SJCRH30 (cell line): Measurements from ENCODE around the gene ZFP92. TPM values are rescaled to one million over a fixed set of nuclear protein-coding genes. Genes with fewer than 3 reads are reported as not detected.
A peak's percentile ranks its signal among the peaks of the same experiment; 100 is the strongest.
"Not testable (repeated sequence)": the region's sequence is repeated elsewhere in the genome, so short reads cannot be mapped to it uniquely, and the experiment has no call there.

Source experiments
- DNase-seq, 2 experiments: peaks; one replicate each; pipeline ENCODE4 v3.0.0-alpha.2; 2015 to 2020
- H3K27ac ChIP-seq: fragments of 250-450 bp; sonication (Bioruptor Pico); 2 replicates; pipeline ENCODE4 v1.5.1; 2020; ENCODE audit warnings: mild to moderate bottlenecking, moderate library complexity
- H3K27me3 ChIP-seq: fragments of 250-450 bp; sonication (Bioruptor Pico); 2 replicates; pipeline ENCODE4 v1.5.1; 2020; ENCODE audit warnings: mild to moderate bottlenecking, moderate library complexity
- H3K36me3 ChIP-seq: fragments of 250-450 bp; sonication (Bioruptor Pico); 2 replicates; pipeline ENCODE4 v1.5.1; 2020; ENCODE audit warnings: mild to moderate bottlenecking, moderate library complexity
- H3K4me1 ChIP-seq: fragments of 250-450 bp; sonication (Bioruptor Pico); 2 replicates; pipeline ENCODE4 v1.5.1; 2020; ENCODE audit warnings: mild to moderate bottlenecking, moderate library complexity
- H3K4me3 ChIP-seq: fragments of 250-450 bp; sonication (Bioruptor Pico); 2 replicates; pipeline ENCODE4 v1.5.1; 2020; ENCODE audit warnings: mild to moderate bottlenecking, moderate library complexity
- H3K9me3 ChIP-seq: fragments of 250-450 bp; sonication (Bioruptor Pico); replicated peaks from 2 replicates; pipeline ENCODE4 v1.5.1; 2020; ENCODE audit warnings: mild to moderate bottlenecking, moderate library complexity
- total RNA-seq: library from RNA; depleted of rRNA; stranded (reverse); fragments of >200 nt; shearing (Covaris generic); gene quantifications from 2 replicates; pipeline ENCODE4 v1.2.3, GENCODE V29; 2014

Gene ZFP92
- total RNA-seq, 1 experiment from 2014 or later: not detected

DNA sequence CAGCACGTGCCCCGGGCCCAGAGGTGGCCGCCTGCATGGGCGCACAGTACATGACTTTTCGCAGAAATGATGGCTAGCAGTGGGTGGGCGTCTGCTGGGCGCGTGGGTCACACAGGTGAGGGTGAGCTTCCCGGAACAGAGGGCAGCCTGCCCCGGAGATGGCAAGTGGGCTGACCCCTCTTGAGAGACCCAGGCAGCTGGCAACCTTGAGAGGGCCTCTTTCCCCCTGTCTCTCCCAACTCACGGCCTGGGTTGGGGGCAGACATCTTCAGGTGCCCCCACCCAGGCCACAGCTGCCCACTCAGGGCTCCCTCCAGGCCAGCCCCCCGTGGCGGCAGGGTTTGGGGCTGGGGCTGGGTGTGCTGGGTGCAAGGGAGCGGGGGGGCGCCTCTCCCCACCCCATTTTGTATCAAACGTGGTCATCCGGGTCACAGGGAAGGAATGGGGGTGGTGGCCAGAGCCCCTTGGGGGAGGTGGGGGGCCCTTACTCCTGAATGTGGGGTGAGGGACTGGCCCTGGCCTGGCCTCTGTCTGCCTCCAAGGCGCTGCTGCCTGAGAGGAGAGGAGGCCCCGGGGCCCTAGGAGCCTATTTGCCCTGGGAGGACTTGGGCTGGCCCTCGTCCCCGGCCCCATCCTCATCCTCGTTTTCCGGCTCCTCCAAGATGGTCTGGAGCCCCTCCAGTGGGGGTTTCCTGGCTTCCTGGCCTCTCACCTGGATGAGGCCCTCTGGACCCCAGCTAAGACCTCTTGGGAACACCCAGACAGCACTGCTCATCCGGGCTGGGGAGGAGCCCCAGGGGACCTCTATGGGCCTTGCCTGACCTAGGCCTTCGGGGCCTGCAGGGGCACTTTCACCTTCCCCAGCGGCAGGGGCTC lies 14.7 kb upstream of the ZFP92 start:
- no peaks in the 10 kb centered on the region for H3K4me1 ChIP-seq
- no peaks in the 10 kb centered on the region for H3K9me3 ChIP-seq
- H3K36me3 ChIP-seq: no peaks in the 10 kb centered on the region
- DNase-seq: no peak
- no peak overlapping the region for H3K4me3 ChIP-seq
- H3K27ac ChIP-seq: no peak overlapping the region
- no peaks in the 10 kb centered on the region for H3K27me3 ChIP-seq

DNA sequence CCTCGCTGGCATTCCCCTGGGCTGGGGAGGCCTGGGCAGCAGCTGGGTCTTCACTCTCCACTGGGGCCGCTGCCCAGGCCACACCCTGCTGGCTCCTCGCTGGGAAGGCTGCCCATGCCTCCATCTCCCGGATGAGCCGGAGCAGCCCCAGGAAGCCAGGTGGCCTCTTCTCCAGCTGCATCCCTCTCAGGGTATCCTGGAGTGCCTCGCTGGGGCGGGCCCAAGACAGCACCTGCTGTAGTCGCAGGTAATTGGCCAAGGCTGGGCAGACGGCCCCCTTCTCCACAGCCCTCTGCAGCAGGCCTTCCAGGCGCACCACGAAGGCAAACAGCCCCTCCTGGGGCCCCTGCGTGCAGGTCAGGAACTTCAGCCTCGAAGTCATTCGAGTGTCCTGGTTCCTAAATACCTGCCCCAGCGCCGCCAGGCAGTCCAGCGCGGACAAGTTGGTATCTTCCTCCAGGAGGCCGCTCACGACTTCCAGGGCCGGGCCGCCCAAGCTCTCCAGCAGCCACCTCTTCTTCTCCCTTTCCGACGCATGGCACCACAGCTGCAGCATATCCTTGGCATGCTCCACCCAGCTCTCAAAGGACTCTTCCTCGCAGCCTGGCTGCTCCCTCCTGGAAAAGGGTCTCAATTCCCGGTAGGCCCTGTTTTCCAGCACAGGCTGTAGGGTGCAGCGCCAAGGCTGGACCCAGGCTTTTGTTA lies 13.9 kb upstream of the ZFP92 start:
- no peaks in the 10 kb centered on the region for H3K27me3 ChIP-seq
- H3K9me3 ChIP-seq: no peaks in the 10 kb centered on the region
- no peak overlapping the region for H3K27ac ChIP-seq
- no peak for DNase-seq
- no peaks in the 10 kb centered on the region for H3K36me3 ChIP-seq
- no peaks in the 10 kb centered on the region for H3K4me1 ChIP-seq
- no peak overlapping the region for H3K4me3 ChIP-seq

DNA sequence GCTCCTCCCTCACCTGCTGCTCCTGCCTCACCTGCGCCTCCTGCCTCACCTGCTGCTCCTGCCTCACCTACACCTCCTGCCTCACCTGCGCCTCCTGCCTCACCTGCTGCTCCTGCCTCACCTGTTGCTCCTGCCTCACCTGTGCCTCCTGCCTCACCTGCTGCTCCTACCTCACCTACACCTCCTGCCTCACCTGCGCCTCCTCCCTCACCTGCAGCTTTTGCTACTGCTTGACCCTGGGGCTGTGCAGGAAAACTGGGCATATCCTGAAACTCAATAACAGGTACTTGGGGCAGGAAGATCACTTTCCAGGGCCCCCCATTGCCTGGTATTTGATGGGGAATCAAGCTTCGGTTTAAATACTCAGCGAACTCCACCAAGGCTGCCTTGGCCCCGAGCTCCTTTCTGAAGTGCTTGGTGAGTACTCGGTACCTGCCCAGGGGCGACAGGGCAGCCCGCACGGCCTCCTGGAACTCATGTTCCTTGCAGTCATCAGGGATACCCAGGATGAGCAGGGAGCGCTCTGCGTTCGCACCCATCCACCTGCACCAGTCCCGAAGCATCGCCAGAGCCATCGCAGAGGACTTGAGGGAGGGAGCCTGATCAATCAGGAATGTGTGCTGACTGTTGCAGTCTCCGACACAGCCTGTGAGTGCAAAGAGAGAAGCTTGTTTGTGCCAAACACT lies 12.9 kb upstream of the ZFP92 start:
- no peak for DNase-seq
- H3K27me3 ChIP-seq: no peaks in the 10 kb centered on the region
- no peak overlapping the region for H3K4me3 ChIP-seq
- no peaks in the 10 kb centered on the region for H3K4me1 ChIP-seq
- H3K9me3 ChIP-seq: no peaks in the 10 kb centered on the region
- no peaks in the 10 kb centered on the region for H3K36me3 ChIP-seq
- H3K27ac ChIP-seq: no peak overlapping the region

DNA sequence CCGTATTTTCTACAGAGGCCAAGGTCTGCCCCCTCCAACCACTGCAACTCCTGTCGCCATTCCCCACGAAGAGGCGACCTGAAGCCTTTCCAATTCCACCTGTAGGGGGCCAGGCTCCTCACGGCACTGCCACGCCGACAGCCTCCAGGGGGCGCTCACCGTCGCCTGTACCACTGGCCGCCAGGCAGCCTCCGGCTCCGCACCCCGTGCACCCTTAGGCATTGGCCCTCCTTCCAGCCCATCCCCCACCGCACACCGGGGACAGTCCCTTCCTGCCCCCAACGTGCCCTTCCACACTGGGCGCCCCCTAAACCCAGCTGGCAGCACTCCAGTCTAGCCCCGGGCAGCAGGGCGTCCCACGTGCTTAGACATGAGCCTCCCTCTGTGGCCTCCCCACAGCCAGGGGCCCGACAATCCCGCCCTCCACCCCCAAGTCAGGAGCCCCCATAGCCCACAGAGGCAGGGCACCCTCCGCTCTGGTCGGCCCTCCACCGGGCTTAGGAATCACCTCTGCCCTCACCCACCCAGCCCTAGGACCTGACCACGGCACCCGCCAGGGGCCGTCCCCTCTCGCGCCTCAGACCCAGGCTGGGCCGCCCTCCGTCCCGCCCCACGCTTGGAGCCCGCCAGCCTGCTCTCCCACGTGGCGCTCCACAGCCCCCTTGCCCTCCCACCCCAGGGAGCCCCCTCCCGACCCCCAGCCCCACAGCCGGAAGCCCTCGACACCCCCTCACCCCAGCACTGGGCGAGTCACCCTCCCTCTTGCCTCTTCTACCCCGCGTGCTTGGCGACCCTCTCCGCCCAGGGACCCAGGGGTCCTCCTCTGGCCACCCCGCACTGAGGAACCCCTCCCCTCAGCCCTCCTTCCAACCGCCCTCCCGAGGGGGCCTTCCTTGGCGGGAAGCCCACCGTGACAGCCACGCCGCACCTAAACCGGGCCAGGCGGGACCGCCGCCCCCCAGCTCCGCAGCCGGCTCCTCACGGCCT lies 10.8 kb upstream of the ZFP92 start:
- peak; percentile 24 to 51 for DNase-seq
- H3K27me3 ChIP-seq: no peaks in the 10 kb centered on the region
- H3K36me3 ChIP-seq: no peaks in the 10 kb centered on the region
- no peak overlapping the region for H3K4me3 ChIP-seq
- no peak overlapping the region for H3K27ac ChIP-seq
- no peaks in the 10 kb centered on the region for H3K4me1 ChIP-seq
- H3K9me3 ChIP-seq: no peaks in the 10 kb centered on the region

DNA sequence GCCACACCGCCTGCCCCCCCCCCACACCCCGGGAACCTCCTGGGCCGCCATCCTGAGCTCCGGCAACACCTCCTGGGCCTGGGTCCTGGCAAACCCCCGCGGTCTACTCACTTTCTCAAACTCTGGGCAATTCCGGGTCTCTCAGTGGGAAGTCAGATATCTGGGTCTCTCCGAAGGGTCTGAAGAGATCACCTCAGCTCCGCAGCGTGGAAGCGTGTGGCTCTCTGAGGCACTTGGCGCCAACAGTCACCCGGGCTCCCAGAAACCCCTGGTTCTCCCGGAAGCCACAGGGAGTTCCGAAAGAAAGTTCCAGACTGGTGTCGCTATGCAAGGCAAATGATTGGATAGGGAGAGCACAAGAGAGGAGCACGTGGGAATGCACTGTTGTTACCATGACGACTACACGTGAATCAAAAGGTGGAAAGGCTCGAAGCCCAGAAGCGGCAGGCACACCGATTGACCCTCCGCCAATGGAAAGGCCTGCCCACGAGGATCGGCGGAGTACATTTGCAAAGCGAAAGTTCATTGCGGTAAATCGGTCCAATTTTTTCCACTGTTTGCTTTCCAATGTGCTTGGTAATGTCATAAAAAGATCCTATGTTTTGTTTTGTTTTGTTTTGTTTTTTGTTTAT lies 10.0 kb upstream of the ZFP92 start, which contains the start of gene PNMA6E:
Gene PNMA6E, minus strand, starts transcription at position 218 of the 632 bp plus-strand sequence. CDS start 2,501 bp downstream, outside the sequence.
- no peaks in the 10 kb centered on the region for H3K36me3 ChIP-seq
- no peaks in the 10 kb centered on the region for H3K27me3 ChIP-seq
- H3K27ac ChIP-seq: no peak within 1 kb of the TSS
- H3K4me1 ChIP-seq: no peaks in the 10 kb centered on the region
- no peaks in the 10 kb centered on the region for H3K9me3 ChIP-seq
- DNase-seq: no peak
- no peak within 1 kb of the TSS for H3K4me3 ChIP-seq

DNA sequence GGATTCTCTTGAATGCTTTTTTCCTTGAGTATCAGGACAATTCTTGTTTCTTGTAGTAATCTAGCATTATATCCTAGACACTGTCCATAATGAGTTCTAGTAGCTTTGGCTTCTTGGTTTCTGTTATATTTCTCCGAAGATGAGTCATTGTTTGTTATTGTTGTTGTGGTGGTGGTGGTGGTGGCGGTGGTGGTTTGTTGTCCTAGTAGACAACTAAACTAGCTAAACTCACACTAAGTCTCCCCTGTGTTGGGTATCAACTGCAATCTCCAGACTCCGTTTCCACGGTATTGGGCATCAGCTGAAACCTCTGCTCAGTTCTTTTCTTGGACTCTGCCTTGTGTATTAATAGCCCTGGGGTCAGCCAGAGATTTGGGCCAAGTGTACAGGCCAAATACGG lies 6.9 kb upstream of the ZFP92 start:
- H3K27me3 ChIP-seq, H3K9me3 ChIP-seq, H3K36me3 ChIP-seq, H3K4me1 ChIP-seq, H3K27ac ChIP-seq, DNase-seq, H3K4me3 ChIP-seq: not testable (repeated sequence)

DNA sequence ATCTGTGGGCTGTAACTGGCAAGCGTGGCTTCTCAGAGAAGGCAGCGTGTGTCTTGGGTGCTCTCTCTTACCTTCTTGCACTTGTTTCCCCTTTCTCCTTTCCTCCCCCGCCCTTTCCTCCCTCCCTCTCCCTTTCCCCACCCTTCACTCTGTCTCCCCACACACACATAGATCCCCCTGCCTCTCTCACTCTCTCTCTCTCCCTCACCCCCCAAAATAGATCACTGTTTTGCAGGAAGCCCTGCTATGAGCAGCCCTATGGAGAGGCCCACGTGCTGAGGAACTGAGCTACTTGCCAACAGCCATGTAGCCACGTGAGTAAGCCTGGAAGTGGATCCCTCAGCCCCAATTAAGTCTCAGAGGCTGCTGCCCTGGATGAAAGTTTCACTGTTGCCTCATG lies 5.8 kb upstream of the ZFP92 start:
- Histone ChIP-seq H3K4me3 (no peak overlapping the region), H3K9me3 (no peaks in the 10 kb centered on the region), H3K27me3 (no peaks in the 10 kb centered on the region), H3K27ac (no peak overlapping the region), H3K36me3 (no peaks in the 10 kb centered on the region), H3K4me1 (no peaks in the 10 kb centered on the region)
- DNase-seq: no peak

DNA sequence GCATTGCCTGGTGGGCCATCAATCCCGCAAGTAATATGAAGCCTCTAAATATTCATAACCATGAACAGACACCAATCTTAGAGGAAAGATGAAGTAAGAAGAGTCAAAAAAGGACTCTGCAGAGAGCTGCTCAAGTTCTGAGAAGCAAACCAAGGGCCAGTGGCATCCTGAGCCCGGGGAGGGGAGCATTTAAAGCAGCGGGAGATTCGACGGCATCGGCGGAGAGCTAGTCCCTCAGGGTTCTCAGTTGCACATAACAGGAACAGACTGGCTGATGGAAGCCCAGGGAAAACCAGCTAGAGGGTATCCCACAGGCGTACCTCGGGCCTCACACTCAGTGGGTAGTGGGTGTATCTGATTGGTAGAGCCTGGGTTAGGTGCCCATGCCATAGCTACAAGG lies 5.3 kb upstream of the ZFP92 start:
- Histone ChIP-seq H3K4me1 (no peaks in the 10 kb centered on the region), H3K36me3 (no peaks in the 10 kb centered on the region)
- no peak for DNase-seq

DNA sequence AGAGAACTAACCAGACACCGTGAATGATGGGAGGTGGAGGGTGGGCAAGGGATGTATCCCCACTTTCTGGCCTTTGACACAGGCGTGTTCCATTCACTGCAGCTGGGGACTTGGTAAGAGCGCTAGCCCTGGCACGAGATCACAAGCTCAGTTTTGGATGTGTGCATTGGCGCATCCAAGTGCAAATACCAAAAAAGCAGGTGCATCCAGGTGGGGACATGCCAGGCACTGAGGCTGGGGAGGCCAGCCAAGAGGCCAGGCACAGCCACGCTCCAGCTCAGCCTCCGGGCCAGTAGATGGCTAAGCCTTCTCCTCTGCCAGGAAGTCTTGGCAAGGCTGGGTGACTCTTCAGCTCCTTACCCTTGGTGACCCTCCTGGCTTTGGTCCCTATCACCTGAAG lies 4.4 kb upstream of the ZFP92 start:
- Histone ChIP-seq H3K36me3 (no peaks in the 10 kb centered on the region), H3K9me3 (no peaks in the 10 kb centered on the region), H3K27me3 (no peaks in the 10 kb centered on the region), H3K4me1 (no peaks in the 10 kb centered on the region), H3K4me3 (no peak overlapping the region), H3K27ac (no peak overlapping the region)
- no peak for DNase-seq

More for the DNA sequence above, 5.3 kb upstream of the ZFP92 start:
- Histone ChIP-seq H3K27me3 (no peaks in the 10 kb centered on the region), H3K4me3 (no peak overlapping the region), H3K9me3 (no peaks in the 10 kb centered on the region), H3K27ac (no peak overlapping the region)

DNA sequence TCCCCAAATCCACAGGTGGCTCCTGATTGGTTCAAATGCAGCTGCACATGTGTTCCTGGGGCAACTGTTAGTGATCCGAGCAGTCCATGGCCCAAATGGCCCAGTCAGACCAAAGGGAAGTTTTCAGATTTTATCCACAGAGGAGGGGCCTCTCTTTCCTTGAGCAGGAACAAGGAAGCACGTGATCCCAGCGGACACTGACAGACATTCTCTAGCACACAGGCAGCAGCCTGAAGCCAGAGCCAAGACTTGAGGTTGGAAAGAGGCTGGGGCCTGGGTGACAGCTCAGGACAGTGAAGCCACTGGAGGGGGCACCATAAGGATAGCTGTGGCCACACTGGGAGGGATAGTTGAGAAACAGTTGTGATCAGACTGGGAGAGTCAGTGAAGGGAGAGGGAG lies 3.5 kb upstream of the ZFP92 start:
- H3K36me3 ChIP-seq: no peaks in the 10 kb centered on the region
- no peaks in the 10 kb centered on the region for H3K4me1 ChIP-seq
- H3K4me3 ChIP-seq: no peak overlapping the region
- H3K9me3 ChIP-seq: no peaks in the 10 kb centered on the region
- H3K27ac ChIP-seq: no peak overlapping the region
- no peak for DNase-seq
- H3K27me3 ChIP-seq: no peaks in the 10 kb centered on the region

DNA sequence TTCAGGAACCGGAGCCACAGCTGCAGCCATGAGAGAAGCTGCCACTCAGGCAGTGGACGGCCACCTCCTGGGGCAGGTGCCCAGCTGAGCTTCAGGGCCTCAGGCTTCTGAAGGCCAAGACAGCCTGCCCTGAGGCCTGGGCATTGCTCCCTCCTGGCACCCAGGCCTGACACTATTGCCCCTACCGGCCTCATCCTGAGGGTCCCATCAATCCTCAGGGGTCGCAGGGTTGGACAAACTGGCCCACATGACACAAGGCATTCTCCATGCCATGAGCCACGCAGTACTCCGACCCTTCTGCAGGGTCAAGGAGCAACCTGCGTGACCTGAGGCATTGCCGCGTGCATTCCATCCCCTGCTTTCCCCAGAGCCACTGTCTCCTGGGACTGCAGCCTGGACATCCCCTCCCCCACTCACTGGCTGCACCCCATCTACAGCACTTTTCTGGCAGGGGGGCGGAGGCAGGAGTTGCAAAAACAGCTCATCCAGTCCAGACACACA lies 3.0 kb upstream of the ZFP92 start:
- no peaks in the 10 kb centered on the region for H3K9me3 ChIP-seq
- H3K4me1 ChIP-seq: no peaks in the 10 kb centered on the region
- no peak overlapping the region for H3K4me3 ChIP-seq
- H3K27ac ChIP-seq: no peak overlapping the region
- no peaks in the 10 kb centered on the region for H3K27me3 ChIP-seq
- H3K36me3 ChIP-seq: no peaks in the 10 kb centered on the region
- no peak for DNase-seq

DNA sequence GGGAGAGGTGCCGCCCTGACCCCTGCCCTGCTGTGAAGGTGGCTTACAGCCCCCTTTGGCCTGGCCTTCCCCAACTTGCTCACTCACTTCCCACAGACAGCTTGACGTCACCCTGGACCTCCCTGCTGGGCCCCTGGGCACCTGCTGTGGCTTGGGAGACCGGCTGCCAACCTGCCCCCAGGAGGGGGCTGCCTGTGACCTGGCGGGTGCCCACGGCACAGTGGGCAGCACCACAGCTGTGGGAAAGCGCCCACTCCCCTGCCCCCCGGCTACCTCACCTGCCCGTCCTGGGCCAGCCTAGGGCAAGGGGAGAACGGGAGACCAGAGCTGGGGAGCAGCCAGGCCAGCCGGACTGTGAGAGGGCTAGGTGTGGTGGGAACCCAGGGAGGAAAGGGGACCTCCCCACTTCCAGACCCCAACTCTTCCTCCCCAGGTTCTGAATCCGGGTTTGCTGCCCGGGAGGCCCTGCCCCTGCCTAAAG lies 2.4 kb upstream of the ZFP92 start:
- no peak for DNase-seq
- Histone ChIP-seq H3K27ac (no peak overlapping the region), H3K36me3 (no peaks in the 10 kb centered on the region)

DNA sequence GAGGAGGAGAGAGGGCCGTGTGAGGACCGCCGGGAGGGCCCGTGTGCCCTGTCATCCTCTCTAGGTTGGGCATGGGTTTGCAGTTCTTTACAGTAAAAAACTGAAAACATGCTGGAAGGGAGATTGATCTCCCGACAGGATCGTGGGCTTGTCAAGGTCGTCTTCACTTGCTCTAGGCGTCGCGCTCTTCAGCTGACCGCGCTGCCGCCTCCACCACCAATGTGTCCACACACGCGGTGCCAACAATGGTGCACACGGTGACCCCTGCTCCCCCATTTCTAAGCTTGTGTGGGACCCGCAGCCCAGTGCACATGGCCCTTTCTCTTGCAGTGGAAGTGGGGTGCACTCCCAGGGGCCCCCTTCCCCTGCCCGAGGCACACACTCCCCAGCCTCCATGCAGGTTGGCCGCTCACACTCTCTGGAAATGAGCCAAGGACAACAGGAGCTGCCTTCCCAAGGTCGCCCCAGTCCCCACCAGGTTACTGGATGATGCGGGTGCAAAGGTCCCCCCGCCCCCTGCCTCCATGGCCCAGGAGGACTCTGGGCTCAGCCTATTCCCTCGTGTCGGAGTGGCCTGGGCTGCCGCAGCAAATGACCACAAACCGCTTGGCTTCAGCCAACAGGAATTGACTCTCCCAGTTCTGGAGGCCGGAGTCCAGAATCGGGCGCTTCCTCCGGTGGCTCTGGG lies 1.7 kb upstream of the ZFP92 start:
- Histone ChIP-seq H3K36me3 (no peaks in the 10 kb centered on the region), H3K27ac (no peak overlapping the region), H3K4me1 (no peaks in the 10 kb centered on the region), H3K4me3 (no peak overlapping the region), H3K27me3 (no peaks in the 10 kb centered on the region), H3K9me3 (no peaks in the 10 kb centered on the region)
- no peak for DNase-seq

More for the DNA sequence above, 2.4 kb upstream of the ZFP92 start:
- H3K27me3 ChIP-seq: no peaks in the 10 kb centered on the region
- H3K4me1 ChIP-seq: no peaks in the 10 kb centered on the region
- no peak overlapping the region for H3K4me3 ChIP-seq
- H3K9me3 ChIP-seq: no peaks in the 10 kb centered on the region
